Astrocyte (in vitro differentiated cells and primary cell): ENCODE results near the gene EPHB2.

Experiments
- EZH2 ChIP-seq: IDR thresholded peaks from 2 replicates; pipeline ENCODE4 v1.6.1; 2012; ENCODE audit warnings: mild to moderate bottlenecking, low read length, inconsistent platforms; ENCODE audit not compliant: insufficient read depth
- TF ChIP-seq, protein P1 (sequence below): IDR thresholded peaks from 2 replicates; pipeline ENCODE4 v1.5.1; 2011; ENCODE audit warnings: low read depth, mild to moderate bottlenecking, inconsistent platforms, low read length, moderate library complexity; ENCODE audit not compliant: insufficient read depth

DNA sequence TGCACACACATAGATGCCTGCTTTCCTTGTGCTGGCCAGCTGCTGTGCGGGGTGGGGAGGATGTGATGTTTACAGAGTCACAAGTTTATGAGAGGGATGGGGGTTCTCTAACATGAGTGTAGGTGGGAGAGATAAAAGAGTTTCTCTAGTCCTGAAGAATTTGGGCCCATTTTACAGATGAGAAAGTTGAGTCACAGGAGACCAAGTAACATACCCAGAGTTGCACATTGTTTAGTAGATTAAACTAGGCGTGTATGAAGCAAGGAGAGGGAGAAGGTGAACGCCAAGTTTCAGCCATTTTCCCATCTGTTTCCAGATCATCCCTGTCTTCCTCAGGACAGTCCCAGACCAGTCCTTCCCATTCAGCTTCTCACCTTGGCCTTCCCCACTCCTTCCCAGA lies 126.7 kb downstream of the EPHB2 start:
- TF ChIP-seq, protein P1, sequence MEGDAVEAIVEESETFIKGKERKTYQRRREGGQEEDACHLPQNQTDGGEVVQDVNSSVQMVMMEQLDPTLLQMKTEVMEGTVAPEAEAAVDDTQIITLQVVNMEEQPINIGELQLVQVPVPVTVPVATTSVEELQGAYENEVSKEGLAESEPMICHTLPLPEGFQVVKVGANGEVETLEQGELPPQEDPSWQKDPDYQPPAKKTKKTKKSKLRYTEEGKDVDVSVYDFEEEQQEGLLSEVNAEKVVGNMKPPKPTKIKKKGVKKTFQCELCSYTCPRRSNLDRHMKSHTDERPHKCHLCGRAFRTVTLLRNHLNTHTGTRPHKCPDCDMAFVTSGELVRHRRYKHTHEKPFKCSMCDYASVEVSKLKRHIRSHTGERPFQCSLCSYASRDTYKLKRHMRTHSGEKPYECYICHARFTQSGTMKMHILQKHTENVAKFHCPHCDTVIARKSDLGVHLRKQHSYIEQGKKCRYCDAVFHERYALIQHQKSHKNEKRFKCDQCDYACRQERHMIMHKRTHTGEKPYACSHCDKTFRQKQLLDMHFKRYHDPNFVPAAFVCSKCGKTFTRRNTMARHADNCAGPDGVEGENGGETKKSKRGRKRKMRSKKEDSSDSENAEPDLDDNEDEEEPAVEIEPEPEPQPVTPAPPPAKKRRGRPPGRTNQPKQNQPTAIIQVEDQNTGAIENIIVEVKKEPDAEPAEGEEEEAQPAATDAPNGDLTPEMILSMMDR = no peak
- TF ChIP-seq EZH2 = no peak
